IPS DF 6.9 (cell line): Measurements from ENCODE around the gene SAMD9L.

Experiments used
- DNase-seq: peaks from one replicate; pipeline ENCODE4 v3.0.0-alpha.2; 2013; ENCODE audit warnings: low read depth, low spot score
- H3K27ac ChIP-seq: one replicate; pipeline ENCODE4 v1.5.1; 2013; ENCODE audit warnings: low read length, control low read depth
- H3K27me3 ChIP-seq: 2 replicates; pipeline ENCODE4 v1.6.1; 2013; ENCODE audit warnings: mild to moderate bottlenecking, low read length; ENCODE audit not compliant: control insufficient read depth, insufficient read depth
- H3K36me3 ChIP-seq: 2 replicates; pipeline ENCODE4 v1.6.1; 2013; ENCODE audit warnings: low read length; ENCODE audit not compliant: control insufficient read depth, insufficient read depth
- H3K4me1 ChIP-seq: 2 replicates; pipeline ENCODE4 v1.6.1; 2013; ENCODE audit warnings: low read length; ENCODE audit not compliant: control insufficient read depth, insufficient read depth
- H3K4me3 ChIP-seq: 2 replicates; pipeline ENCODE4 v1.5.1; 2013; ENCODE audit warnings: mild to moderate bottlenecking, low read length
- H3K9me3 ChIP-seq: 2 replicates; pipeline ENCODE4 v1.6.1; 2013; ENCODE audit warnings: low read length, inconsistent platforms; ENCODE audit not compliant: control insufficient read depth, insufficient read depth
- WGBS: extraction: QIAGEN DNeasy Blood & Tissue Kit; methylation state at CpG from one replicate; pipeline ENCODE4 v1.1.7; 2013; ENCODE audit warnings: mixed read lengths, missing lambda C conversion rate; ENCODE audit not compliant: insufficient read length, insufficient coverage; 5-methylcytosine and 5-hydroxymethylcytosine counted together

The SAMD9L gene

GRCh38 chr7:93148144-93148543, at the start of gene SAMD9L:
Gene SAMD9L, minus strand, starts transcription at chr7:93148385. Its CDS starts 12,414 bp downstream, at chr7:93135971.
- no peak for DNase-seq
- no peak within 1 kb of the TSS for H3K27ac ChIP-seq
- no peaks in the 10 kb centered on the region for H3K9me3 ChIP-seq

GRCh38 chr7:93196336-93196735, 48.2 kb upstream of the SAMD9L start:
- no CpG with 5 or more reads among the region's 2 CpGs for WGBS

More at GRCh38 chr7:93148144-93148543, at the start of gene SAMD9L:
- H3K4me1 ChIP-seq = no peaks in the 10 kb centered on the region
- no peaks in the 10 kb centered on the region for H3K36me3 ChIP-seq
- H3K4me3 ChIP-seq = no peak within 1 kb of the TSS
- WGBS = no CpG with 5 or more reads among the region's 2 CpGs
- no peaks in the 10 kb centered on the region for H3K27me3 ChIP-seq

GRCh38 chr7:93194386-93194785, 46.2 kb upstream of the SAMD9L start:
- WGBS = no CpG with 5 or more reads among the region's 3 CpGs
- Histone ChIP-seq H3K9me3 (no peaks in the 10 kb centered on the region), H3K27ac (no peak overlapping the region), H3K27me3 (0 out of 2 replicates have a peak, but pooled peaks cover 1% of the 10 kb centered on the region), H3K4me3 (no peak overlapping the region), H3K36me3 (no peaks in the 10 kb centered on the region), H3K4me1 (no peaks in the 10 kb centered on the region)
- no peak for DNase-seq

More at GRCh38 chr7:93196336-93196735, 48.2 kb upstream of the SAMD9L start:
- Histone ChIP-seq H3K36me3 (no peaks in the 10 kb centered on the region), H3K27me3 (0 out of 2 replicates have a peak, but pooled peaks cover 1% of the 10 kb centered on the region), H3K4me3 (no peak overlapping the region), H3K4me1 (no peaks in the 10 kb centered on the region), H3K9me3 (no peaks in the 10 kb centered on the region), H3K27ac (no peak overlapping the region)
- DNase-seq = no peak

- Histone ChIP-seq H3K9me3 (no peaks in the 10 kb centered on the region), H3K4me1 (no peaks in the 10 kb centered on the region), H3K27me3 (no peaks in the 10 kb centered on the region), H3K27ac (no peak overlapping the region), H3K4me3 (no peak overlapping the region), H3K36me3 (no peaks in the 10 kb centered on the region)
- no peak for DNase-seq
- whole genome bisulfite sequencing = no CpG with 5 or more reads among the region's 6 CpGs
These were observed 40.9 kb upstream of the SAMD9L start for GRCh38 chr7:93188870-93189634.

GRCh38 chr7:93185303-93186027, 37.3 kb upstream of the SAMD9L start:
- no CpG with 5 or more reads among the region's 1 CpG for WGBS
- Histone ChIP-seq H3K4me1 (no peaks in the 10 kb centered on the region), H3K27me3 (no peaks in the 10 kb centered on the region), H3K36me3 (no peaks in the 10 kb centered on the region), H3K27ac (no peak overlapping the region), H3K4me3 (no peak overlapping the region), H3K9me3 (no peaks in the 10 kb centered on the region)
- DNase-seq = no peak

- H3K27me3 ChIP-seq = no peaks in the 10 kb centered on the region
- DNase-seq = no peak
- no peaks in the 10 kb centered on the region for H3K36me3 ChIP-seq
- H3K9me3 ChIP-seq = no peaks in the 10 kb centered on the region
- H3K27ac ChIP-seq = no peak overlapping the region
- H3K4me3 ChIP-seq = no peak overlapping the region
- H3K4me1 ChIP-seq = no peaks in the 10 kb centered on the region
These were observed 31.0 kb upstream of the SAMD9L start for GRCh38 chr7:93179173-93179572.

GRCh38 chr7:93178213-93178612, 30.0 kb upstream of the SAMD9L start:
- DNase-seq = no peak
- 100% methylated on average over 1 of the region's 3 CpGs for WGBS
- no peaks in the 10 kb centered on the region for H3K36me3 ChIP-seq

GRCh38 chr7:93176992-93177580, 28.9 kb upstream of the SAMD9L start:
- Histone ChIP-seq H3K36me3 (no peaks in the 10 kb centered on the region), H3K27ac (no peak overlapping the region), H3K9me3 (no peaks in the 10 kb centered on the region), H3K27me3 (no peaks in the 10 kb centered on the region), H3K4me3 (no peak overlapping the region), H3K4me1 (no peaks in the 10 kb centered on the region)
- no CpG with 5 or more reads among the region's 2 CpGs for WGBS
- no peak for DNase-seq

More at GRCh38 chr7:93178213-93178612, 30.0 kb upstream of the SAMD9L start:
- Histone ChIP-seq H3K27ac (no peak overlapping the region), H3K4me1 (no peaks in the 10 kb centered on the region), H3K4me3 (no peak overlapping the region), H3K27me3 (no peaks in the 10 kb centered on the region), H3K9me3 (no peaks in the 10 kb centered on the region)

- no peaks in the 10 kb centered on the region for H3K4me1 ChIP-seq
- no CpG with 5 or more reads among the region's 2 CpGs for WGBS
- H3K27ac ChIP-seq = no peak overlapping the region
- H3K4me3 ChIP-seq = no peak overlapping the region
- no peak for DNase-seq
- no peaks in the 10 kb centered on the region for H3K9me3 ChIP-seq
- H3K27me3 ChIP-seq = no peaks in the 10 kb centered on the region
- no peaks in the 10 kb centered on the region for H3K36me3 ChIP-seq
These were observed 27.0 kb upstream of the SAMD9L start for GRCh38 chr7:93175219-93175618.

- DNase-seq = no peak
These were observed 24.5 kb upstream of the SAMD9L start for GRCh38 chr7:93172683-93173082.

More at GRCh38 chr7:93172683-93173082, 24.5 kb upstream of the SAMD9L start:
- no peaks in the 10 kb centered on the region for H3K4me1 ChIP-seq
- H3K27me3 ChIP-seq = no peaks in the 10 kb centered on the region
- H3K36me3 ChIP-seq = no peaks in the 10 kb centered on the region
- no CpG with 5 or more reads among the region's 2 CpGs for WGBS
- no peak overlapping the region for H3K27ac ChIP-seq
- H3K9me3 ChIP-seq = no peaks in the 10 kb centered on the region
- H3K4me3 ChIP-seq = no peak overlapping the region
